ENCODE results near the gene TSSK3.
A peak's percentile ranks its signal among the peaks of the same experiment; 100 is the strongest.

TSSK3 gene

GRCh38 chr1:32336963-32337675, 25.2 kb upstream of the TSSK3 start:
- TF ChIP-seq, protein P1, sequence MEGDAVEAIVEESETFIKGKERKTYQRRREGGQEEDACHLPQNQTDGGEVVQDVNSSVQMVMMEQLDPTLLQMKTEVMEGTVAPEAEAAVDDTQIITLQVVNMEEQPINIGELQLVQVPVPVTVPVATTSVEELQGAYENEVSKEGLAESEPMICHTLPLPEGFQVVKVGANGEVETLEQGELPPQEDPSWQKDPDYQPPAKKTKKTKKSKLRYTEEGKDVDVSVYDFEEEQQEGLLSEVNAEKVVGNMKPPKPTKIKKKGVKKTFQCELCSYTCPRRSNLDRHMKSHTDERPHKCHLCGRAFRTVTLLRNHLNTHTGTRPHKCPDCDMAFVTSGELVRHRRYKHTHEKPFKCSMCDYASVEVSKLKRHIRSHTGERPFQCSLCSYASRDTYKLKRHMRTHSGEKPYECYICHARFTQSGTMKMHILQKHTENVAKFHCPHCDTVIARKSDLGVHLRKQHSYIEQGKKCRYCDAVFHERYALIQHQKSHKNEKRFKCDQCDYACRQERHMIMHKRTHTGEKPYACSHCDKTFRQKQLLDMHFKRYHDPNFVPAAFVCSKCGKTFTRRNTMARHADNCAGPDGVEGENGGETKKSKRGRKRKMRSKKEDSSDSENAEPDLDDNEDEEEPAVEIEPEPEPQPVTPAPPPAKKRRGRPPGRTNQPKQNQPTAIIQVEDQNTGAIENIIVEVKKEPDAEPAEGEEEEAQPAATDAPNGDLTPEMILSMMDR (IDR thresholded peaks at IDR 0.05; ENCODE audit: control extremely low read depth, extremely low read depth, low read depth, missing control alignments): no peak
- peak; percentile 84 for DNase-seq (ENCODE audit: extremely low spot score)
- POLR2A ChIA-PET: interaction anchor here (1.0 to 2.9 kb wide), 13 partner anchors 9 to 324 kb away, joined by 3 to 92 read pairs (median 9); partner anchors contain the start of genes BSDC1 and KHDRBS1
- CTCF ChIA-PET: interaction anchor here (0.8 to 2.3 kb wide), 11 partner anchors 8 to 89 kb away, joined by 3 to 11 read pairs (median 4); no protein-coding TSS in a partner anchor

GRCh38 chr1:32337855-32338636, 24.3 kb upstream of the TSSK3 start:
- CTCF ChIA-PET: interaction anchor here (0.6 to 2.3 kb wide), 7 partner anchors 10 to 90 kb away, joined by 3 to 11 read pairs (median 5); no protein-coding TSS in a partner anchor
- DNase-seq (ENCODE audit: extremely low spot score): no peak

GRCh38 chr1:32338637-32339145, 23.6 kb upstream of the TSSK3 start:
- ChIA-PET POLR2A (no interaction called here), CTCF (interaction anchor here (2.0 kb wide), 1 partner anchor 90 kb away, joined by 4 read pairs; no protein-coding TSS in a partner anchor)
- DNase-seq (ENCODE audit: extremely low spot score): no peak
- TF ChIP-seq, protein P1 (IDR thresholded peaks at IDR 0.05; ENCODE audit: control extremely low read depth, extremely low read depth, low read depth, missing control alignments): no peak

More at GRCh38 chr1:32337855-32338636, 24.3 kb upstream of the TSSK3 start:
- POLR2A ChIA-PET: interaction anchor here (1.0 to 2.9 kb wide), 4 partner anchors 10 to 141 kb away, joined by 4 to 92 read pairs (median 39); no protein-coding TSS in a partner anchor
- TF ChIP-seq, protein P1 (IDR thresholded peaks at IDR 0.05; ENCODE audit: control extremely low read depth, extremely low read depth, low read depth, missing control alignments): no peak

GRCh38 chr1:32339363-32339978, 22.9 kb upstream of the TSSK3 start:
- POLR2A ChIA-PET: interaction anchor here (0.6 kb wide), 1 partner anchor 691 kb away, joined by 4 read pairs; no protein-coding TSS in a partner anchor
- CTCF ChIA-PET: interaction anchor here (1.3 kb wide), 1 partner anchor 11 kb away, joined by 3 read pairs; no protein-coding TSS in a partner anchor
- TF ChIP-seq, protein P1 (IDR thresholded peaks at IDR 0.05; ENCODE audit: control extremely low read depth, extremely low read depth, low read depth, missing control alignments): no peak
- DNase-seq (ENCODE audit: extremely low spot score): peak; percentile 73

DNA sequence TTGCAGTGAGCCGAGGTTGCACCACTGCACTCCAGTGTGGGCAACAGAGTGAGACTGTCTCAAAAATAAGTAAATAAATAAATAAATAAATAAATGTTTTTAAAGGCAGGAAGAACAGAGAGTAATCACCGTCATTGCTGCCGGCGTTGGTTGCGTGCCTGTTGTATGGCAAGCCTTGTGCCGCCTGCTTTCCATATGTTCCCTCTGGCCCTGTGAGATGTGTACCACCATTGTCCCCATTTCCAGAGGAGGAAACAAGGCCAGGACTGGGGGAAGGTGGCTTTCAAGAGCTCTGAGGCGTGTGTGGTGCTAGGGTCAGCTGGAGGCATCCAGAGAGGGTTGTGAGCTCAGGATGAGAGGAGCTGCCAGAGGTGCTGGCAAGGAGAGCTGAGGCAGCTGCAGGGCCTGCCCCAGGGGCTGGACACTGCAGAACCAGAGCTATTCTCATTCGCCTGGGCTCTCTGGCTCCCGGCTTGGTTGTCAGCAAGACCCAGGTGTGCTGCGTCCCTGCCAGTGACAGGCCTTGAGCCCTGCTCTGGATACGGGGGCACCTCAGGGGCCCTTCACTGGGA, 21.1 kb upstream of the TSSK3 start:
- DNase-seq (ENCODE audit: extremely low spot score): no peak
- ChIA-PET POLR2A (no interaction called here), CTCF (interaction anchor here (1.0 to 1.6 kb wide), 4 partner anchors 12 to 93 kb away, joined by 3 to 5 read pairs (median 4); no protein-coding TSS in a partner anchor)
- TF ChIP-seq, protein P1 (IDR thresholded peaks at IDR 0.05; ENCODE audit: control extremely low read depth, extremely low read depth, low read depth, missing control alignments): no peak

Data from GM10248 (cell line).